ENCODE results near the gene SEZ6L.

DNA sequence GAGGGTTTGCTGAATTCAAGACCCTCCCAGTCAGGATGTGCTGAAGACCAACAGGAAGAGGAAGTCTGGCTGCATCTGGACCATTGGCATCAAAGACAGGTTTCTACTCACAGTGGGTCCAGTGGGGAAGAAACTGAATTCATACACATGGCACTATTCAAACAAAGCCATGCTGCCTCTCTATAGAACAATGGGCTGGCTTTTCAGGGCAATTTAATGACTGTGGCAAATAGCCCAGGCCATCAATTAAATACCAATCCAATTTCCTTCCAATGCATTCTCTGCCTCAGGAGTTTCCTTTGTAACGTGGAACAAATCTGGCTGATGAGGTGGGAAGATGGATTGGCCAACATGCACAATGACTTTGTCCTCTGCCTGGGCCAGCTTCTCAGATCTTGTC is 98.6 kb downstream of the SEZ6L start:
- TF ChIP-seq, protein P1, sequence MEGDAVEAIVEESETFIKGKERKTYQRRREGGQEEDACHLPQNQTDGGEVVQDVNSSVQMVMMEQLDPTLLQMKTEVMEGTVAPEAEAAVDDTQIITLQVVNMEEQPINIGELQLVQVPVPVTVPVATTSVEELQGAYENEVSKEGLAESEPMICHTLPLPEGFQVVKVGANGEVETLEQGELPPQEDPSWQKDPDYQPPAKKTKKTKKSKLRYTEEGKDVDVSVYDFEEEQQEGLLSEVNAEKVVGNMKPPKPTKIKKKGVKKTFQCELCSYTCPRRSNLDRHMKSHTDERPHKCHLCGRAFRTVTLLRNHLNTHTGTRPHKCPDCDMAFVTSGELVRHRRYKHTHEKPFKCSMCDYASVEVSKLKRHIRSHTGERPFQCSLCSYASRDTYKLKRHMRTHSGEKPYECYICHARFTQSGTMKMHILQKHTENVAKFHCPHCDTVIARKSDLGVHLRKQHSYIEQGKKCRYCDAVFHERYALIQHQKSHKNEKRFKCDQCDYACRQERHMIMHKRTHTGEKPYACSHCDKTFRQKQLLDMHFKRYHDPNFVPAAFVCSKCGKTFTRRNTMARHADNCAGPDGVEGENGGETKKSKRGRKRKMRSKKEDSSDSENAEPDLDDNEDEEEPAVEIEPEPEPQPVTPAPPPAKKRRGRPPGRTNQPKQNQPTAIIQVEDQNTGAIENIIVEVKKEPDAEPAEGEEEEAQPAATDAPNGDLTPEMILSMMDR (IDR thresholded peaks at IDR 0.05; ENCODE audit: insufficient read depth, low read length): no peak
- TF ChIP-seq, protein P2, sequence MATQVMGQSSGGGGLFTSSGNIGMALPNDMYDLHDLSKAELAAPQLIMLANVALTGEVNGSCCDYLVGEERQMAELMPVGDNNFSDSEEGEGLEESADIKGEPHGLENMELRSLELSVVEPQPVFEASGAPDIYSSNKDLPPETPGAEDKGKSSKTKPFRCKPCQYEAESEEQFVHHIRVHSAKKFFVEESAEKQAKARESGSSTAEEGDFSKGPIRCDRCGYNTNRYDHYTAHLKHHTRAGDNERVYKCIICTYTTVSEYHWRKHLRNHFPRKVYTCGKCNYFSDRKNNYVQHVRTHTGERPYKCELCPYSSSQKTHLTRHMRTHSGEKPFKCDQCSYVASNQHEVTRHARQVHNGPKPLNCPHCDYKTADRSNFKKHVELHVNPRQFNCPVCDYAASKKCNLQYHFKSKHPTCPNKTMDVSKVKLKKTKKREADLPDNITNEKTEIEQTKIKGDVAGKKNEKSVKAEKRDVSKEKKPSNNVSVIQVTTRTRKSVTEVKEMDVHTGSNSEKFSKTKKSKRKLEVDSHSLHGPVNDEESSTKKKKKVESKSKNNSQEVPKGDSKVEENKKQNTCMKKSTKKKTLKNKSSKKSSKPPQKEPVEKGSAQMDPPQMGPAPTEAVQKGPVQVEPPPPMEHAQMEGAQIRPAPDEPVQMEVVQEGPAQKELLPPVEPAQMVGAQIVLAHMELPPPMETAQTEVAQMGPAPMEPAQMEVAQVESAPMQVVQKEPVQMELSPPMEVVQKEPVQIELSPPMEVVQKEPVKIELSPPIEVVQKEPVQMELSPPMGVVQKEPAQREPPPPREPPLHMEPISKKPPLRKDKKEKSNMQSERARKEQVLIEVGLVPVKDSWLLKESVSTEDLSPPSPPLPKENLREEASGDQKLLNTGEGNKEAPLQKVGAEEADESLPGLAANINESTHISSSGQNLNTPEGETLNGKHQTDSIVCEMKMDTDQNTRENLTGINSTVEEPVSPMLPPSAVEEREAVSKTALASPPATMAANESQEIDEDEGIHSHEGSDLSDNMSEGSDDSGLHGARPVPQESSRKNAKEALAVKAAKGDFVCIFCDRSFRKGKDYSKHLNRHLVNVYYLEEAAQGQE (IDR thresholded peaks at IDR 0.05; ENCODE audit: insufficient replicate concordance, low read depth): no peak
- no peak for TF ChIP-seq POLR2AphosphoS5 (IDR thresholded peaks at IDR 0.05; ENCODE audit: low read depth)
- no peak for TF ChIP-seq SPI1 (IDR thresholded peaks at IDR 0.05; ENCODE audit: borderline replicate concordance, low read depth)
- no peak for TF ChIP-seq GABPA (IDR thresholded peaks at IDR 0.05; ENCODE audit: low read depth)
